GM12891 (cell line): ENCODE measurements around the gene SARDH.

Experiments
- POLR2A ChIP-seq: IDR thresholded peaks from 2 replicates; pipeline ENCODE4 v1.6.1; 2011; ENCODE audit warnings: low read depth, low read length, control low read depth
- POLR2AphosphoS5 ChIP-seq: IDR thresholded peaks from 2 replicates; pipeline ENCODE4 v1.6.1; 2011; ENCODE audit warnings: low read depth, low read length, control low read depth

- TF ChIP-seq POLR2A = no peak
- TF ChIP-seq POLR2AphosphoS5 = no peak
Measured at GRCh38 chr9:133735415-133735775, 2.8 kb downstream of the SARDH start.
